ENCODE results near the gene TERF2IP. TPM values are rescaled to one million over a fixed set of nuclear protein-coding genes. Genes with fewer than 3 reads are reported as not detected.

The TERF2IP gene
- total RNA-seq, 6 experiments from 2014 or later = 67.9 to 87.8 (median 70.6) TPM

DNA sequence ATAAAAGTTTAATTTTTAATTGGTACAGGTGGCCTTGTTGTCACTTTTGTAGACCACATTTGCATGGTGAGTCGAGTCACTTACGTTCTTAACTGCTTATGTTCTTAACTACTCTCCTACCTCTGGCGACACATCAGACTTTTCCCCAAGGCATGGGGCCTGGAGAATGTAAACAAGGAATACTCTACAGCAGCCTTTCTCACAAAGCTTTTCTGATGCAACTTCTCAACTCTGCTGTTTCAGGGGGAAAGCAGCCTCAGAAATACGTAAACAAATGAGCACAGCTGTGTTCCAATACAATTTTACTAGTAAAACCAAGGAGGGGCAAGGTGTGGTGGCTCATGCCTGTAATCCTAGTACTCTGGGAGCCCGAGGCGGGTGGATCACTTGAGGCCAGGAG lies 7.0 kb upstream of the TERF2IP start:
- peaks cover 54% of the 10 kb centered on the region for H3K36me3 Mint-ChIP-seq (ENCODE audit: low read depth)
- TF ChIP-seq, protein P1, sequence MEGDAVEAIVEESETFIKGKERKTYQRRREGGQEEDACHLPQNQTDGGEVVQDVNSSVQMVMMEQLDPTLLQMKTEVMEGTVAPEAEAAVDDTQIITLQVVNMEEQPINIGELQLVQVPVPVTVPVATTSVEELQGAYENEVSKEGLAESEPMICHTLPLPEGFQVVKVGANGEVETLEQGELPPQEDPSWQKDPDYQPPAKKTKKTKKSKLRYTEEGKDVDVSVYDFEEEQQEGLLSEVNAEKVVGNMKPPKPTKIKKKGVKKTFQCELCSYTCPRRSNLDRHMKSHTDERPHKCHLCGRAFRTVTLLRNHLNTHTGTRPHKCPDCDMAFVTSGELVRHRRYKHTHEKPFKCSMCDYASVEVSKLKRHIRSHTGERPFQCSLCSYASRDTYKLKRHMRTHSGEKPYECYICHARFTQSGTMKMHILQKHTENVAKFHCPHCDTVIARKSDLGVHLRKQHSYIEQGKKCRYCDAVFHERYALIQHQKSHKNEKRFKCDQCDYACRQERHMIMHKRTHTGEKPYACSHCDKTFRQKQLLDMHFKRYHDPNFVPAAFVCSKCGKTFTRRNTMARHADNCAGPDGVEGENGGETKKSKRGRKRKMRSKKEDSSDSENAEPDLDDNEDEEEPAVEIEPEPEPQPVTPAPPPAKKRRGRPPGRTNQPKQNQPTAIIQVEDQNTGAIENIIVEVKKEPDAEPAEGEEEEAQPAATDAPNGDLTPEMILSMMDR (IDR thresholded peaks at IDR 0.05) = no peak
- no peak overlapping the region for H3K4me3 Mint-ChIP-seq
- no peaks in the 10 kb centered on the region for H3K27me3 Mint-ChIP-seq (ENCODE audit: insufficient read depth)
- H3K27ac Mint-ChIP-seq = no peak overlapping the region
- no peak for DNase-seq
- H3K4me1 Mint-ChIP-seq (ENCODE audit: low read depth) = peaks cover 15% of the 10 kb centered on the region
- H3K9me3 Mint-ChIP-seq = no peaks in the 10 kb centered on the region

DNA sequence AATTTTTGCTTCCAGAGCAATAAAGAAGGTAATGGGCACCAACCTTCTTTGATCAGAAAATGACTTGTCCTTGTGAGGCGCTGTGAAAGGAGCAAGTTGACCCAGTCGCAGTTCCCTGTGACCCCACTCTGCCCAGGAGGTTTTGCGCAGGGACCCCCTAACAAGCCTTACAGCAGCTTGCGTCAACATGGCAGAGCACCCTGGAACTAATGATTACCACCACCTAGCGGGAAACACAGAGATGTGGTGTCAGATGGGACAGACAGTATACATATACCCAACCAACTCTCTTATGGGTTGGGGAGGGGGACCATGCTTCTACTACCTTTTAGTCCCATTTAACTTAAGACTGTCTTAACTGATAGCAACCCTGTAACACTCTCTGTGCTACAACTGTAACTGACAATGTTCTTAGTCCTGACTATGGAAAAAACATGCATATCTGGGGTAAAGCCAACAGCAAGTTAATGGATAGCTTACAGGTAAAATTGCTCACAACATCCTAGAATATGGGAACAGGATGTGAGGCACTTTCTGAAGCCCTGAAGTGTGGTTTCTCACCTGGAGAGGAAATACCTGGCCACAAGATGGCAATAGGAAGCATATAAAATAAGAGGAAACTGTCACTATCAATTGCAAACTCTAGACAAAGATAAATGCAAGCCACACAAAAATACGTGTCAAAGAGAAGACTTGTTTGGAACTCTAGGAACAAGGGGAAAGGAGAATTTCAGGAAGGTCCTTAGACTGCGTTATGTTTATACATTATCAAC lies 3.1 kb upstream of the TERF2IP start:
- no peaks in the 10 kb centered on the region for H3K9me3 Mint-ChIP-seq
- H3K36me3 Mint-ChIP-seq (ENCODE audit: low read depth) = peaks cover 47% of the 10 kb centered on the region
- H3K4me1 Mint-ChIP-seq (ENCODE audit: low read depth) = peaks cover 21% of the 10 kb centered on the region
- TF ChIP-seq, protein P1 (IDR thresholded peaks at IDR 0.05) = no peak
- H3K4me3 Mint-ChIP-seq = no peak overlapping the region; the same call in 1 of the 2 replicates
- DNase-seq = no peak
- H3K27me3 Mint-ChIP-seq (ENCODE audit: insufficient read depth) = no peaks in the 10 kb centered on the region; the same call in 1 of the 2 replicates
- no peak overlapping the region; the same call in 1 of the 2 replicates for H3K27ac Mint-ChIP-seq

DNA sequence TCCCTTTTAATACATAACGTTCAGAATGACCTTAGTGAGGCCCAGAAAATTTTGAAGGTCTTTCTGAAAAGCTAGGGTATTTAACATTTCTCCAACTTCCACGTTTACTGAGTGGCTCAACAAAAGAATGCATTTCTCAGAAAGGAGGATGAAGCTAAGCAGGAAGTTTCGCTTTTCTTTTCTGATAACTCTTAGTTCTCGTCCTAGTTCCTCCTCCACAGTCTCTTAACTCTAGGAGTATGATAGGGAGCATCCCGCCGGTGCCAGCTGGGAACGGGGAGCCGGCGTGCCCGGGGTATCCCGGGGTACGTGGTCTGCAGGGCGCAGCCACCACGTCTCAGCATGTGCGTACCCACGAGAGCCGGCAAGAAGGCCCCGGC lies 471 bp upstream of the TERF2IP start:
- Mint-ChIP-seq H3K27me3 (ENCODE audit: insufficient read depth) (no peaks in the 10 kb centered on the region; the same call in 1 of the 2 replicates), H3K4me3 (peak overlapping the region; percentile 90), H3K36me3 (ENCODE audit: low read depth) (peaks cover 42% of the 10 kb centered on the region), H3K4me1 (ENCODE audit: low read depth) (peaks cover 45% of the 10 kb centered on the region), H3K9me3 (no peaks in the 10 kb centered on the region), H3K27ac (peak overlapping the region; percentile 89)
- TF ChIP-seq, protein P1 (IDR thresholded peaks at IDR 0.05) = no peak
- no peak for DNase-seq

DNA sequence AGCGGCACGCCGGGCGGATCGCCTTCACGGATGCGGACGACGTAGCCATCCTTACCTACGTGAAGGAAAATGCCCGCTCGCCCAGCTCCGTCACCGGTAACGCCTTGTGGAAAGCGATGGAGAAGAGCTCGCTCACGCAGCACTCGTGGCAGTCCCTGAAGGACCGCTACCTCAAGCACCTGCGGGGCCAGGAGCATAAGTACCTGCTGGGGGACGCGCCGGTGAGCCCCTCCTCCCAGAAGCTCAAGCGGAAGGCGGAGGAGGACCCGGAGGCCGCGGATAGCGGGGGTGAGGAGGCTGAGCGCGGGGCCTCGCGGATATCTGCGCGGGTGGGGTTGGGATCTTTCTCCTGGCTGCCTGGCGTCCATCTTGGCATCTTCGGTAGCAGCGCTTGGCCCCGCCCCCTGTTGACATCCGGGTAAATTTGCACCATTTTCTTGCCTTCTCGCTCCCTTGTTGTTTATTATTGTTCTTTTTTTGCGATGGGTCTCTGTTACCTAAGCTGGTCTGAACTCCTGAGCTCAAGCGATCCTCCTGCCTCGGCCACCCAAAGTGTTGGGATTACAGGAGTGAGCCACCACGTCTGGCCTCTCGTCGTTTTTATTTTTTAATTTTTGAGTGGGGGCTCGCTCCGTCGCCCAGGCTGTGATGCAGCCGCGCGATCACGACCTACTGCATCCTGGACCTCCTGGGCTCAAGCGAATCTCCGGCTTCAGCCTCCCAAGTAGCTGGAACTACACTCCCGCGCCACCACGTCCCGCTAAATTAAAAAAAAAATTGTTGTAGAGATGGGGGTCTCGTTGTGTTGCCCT lies 898 bp downstream of the TERF2IP start:
- Mint-ChIP-seq H3K27ac (peak overlapping the region; percentile 93), H3K4me3 (peak overlapping the region; percentile 90), H3K4me1 (ENCODE audit: low read depth) (peaks cover 59% of the 10 kb centered on the region), H3K27me3 (ENCODE audit: insufficient read depth) (no peaks in the 10 kb centered on the region; the same call in 1 of the 2 replicates), H3K36me3 (ENCODE audit: low read depth) (peaks cover 41% of the 10 kb centered on the region), H3K9me3 (no peaks in the 10 kb centered on the region)
- peak; percentile 57 for DNase-seq
- TF ChIP-seq, protein P1 (IDR thresholded peaks at IDR 0.05) = no peak

DNA sequence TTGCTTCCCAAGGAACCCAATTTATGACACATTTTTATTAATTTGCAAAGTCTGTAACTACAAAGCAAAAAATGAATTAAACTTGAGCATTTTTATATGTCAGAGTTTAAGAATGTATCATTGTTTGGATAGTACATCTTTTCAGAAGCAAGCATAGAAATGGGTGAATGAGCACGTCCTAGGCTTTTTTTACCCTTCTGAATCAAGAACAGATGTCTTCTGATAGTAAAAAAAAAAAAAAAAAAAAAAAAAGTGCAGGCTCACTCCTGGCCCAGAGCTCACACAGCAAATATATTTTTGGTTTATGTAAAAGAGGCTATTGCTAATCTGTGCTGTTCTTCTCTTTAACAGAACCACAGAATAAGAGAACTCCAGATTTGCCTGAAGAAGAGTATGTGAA lies 6.3 kb downstream of the TERF2IP start:
- Mint-ChIP-seq H3K27me3 (ENCODE audit: insufficient read depth) (no peaks in the 10 kb centered on the region), H3K27ac (peak overlapping the region; percentile 86), H3K36me3 (ENCODE audit: low read depth) (peaks cover 41% of the 10 kb centered on the region), H3K9me3 (no peaks in the 10 kb centered on the region), H3K4me1 (ENCODE audit: low read depth) (peaks cover 49% of the 10 kb centered on the region), H3K4me3 (peak overlapping the region; percentile 71)
- DNase-seq = peak; percentile 71
- TF ChIP-seq, protein P1 (IDR thresholded peaks at IDR 0.05) = no peak
